CD14-positive monocyte (primary cell): ENCODE measurements around the gene GRM8. TPM values are rescaled to one million over a fixed set of nuclear protein-coding genes. Genes with fewer than 3 reads are reported as not detected.

ENCODE experiments used
- DNase-seq, 3 donors: peaks; one replicate each; pipeline ENCODE4 v3.0.0-alpha.2; 2011 to 2022
- H2AFZ ChIP-seq: 2 replicates; pipeline ENCODE4 v1.6.0; 2012; ENCODE audit warnings: mild to moderate bottlenecking, low read depth, low read length, inconsistent platforms; ENCODE audit not compliant: insufficient read depth, poor library complexity, severe bottlenecking
- H3K27ac ChIP-seq, 2 donors: 1 replicate in 1 of 2; 2 replicates in 1 of 2; pipeline ENCODE4 v1.5.1; 2012 to 2013; ENCODE audit warnings: low read length in 2 of 2, control low read depth in 1 of 2, inconsistent platforms in 1 of 2, low read depth in 1 of 2, mild to moderate bottlenecking in 1 of 2
- H3K27me3 ChIP-seq, 2 donors: one replicate each; pipeline versions ENCODE4 v1.6.0 to v1.6.1; 2011 to 2013; ENCODE audit warnings: low read length in 2 of 2; ENCODE audit not compliant: control insufficient read depth in 2 of 2, insufficient read depth in 2 of 2
- H3K36me3 ChIP-seq, 2 donors: replicated peaks in 1 of 2; 1 replicate in 1 of 2; 2 replicates in 1 of 2; pipeline versions ENCODE4 v1.5.1 to v1.6.1; 2012 to 2013; ENCODE audit warnings: low read length in 2 of 2, control low read depth in 1 of 2, inconsistent platforms in 1 of 2, mild to moderate bottlenecking in 1 of 2; ENCODE audit not compliant: insufficient read depth in 2 of 2, control insufficient read depth in 1 of 2
- H3K4me1 ChIP-seq, 2 donors: 1 replicate in 1 of 2; 2 replicates in 1 of 2; pipeline versions ENCODE4 v1.5.1 to v1.6.1; 2012 to 2013; ENCODE audit warnings: low read length in 2 of 2, control low read depth in 1 of 2, inconsistent platforms in 1 of 2, mild to moderate bottlenecking in 1 of 2, moderate library complexity in 1 of 2; ENCODE audit not compliant: insufficient read depth in 2 of 2, control insufficient read depth in 1 of 2
- H3K4me2 ChIP-seq: replicated peaks from 2 replicates; pipeline ENCODE3; 2012; ENCODE audit warnings: low read length, moderate library complexity, mild to moderate bottlenecking; ENCODE audit not compliant: poor library complexity, severe bottlenecking; ENCODE audit errors: extremely low read depth
- H3K4me3 ChIP-seq, 3 experiments: fragments of 200-600 bp in 1 of 3; sonication (generic) in 1 of 3; replicated peaks in 1 of 3; 1 replicate in 2 of 3; 2 replicates in 1 of 3; pipeline ENCODE4 v1.5.1; 2011 to 2013; ENCODE audit warnings: low read length in 3 of 3, mild to moderate bottlenecking in 3 of 3, control low read depth in 2 of 3, low read depth in 2 of 3, inconsistent platforms in 1 of 3, moderate library complexity in 1 of 3
- H3K79me2 ChIP-seq: 2 replicates; pipeline ENCODE4 v1.6.0; 2012; ENCODE audit warnings: mild to moderate bottlenecking, control low read depth, inconsistent platforms, low read length, moderate library complexity; ENCODE audit not compliant: insufficient read depth
- H3K9ac ChIP-seq: 2 replicates; pipeline ENCODE4 v1.6.0; 2017; ENCODE audit warnings: low read length, mild to moderate bottlenecking; ENCODE audit not compliant: insufficient read depth, poor library complexity, severe bottlenecking
- H3K9me3 ChIP-seq, 2 donors: replicated peaks in 1 of 2; 1 replicate in 1 of 2; 2 replicates in 1 of 2; pipeline versions ENCODE4 v1.5.1 to v1.6.1; 2012 to 2013; ENCODE audit warnings: low read length in 2 of 2, control low read depth in 1 of 2; ENCODE audit not compliant: control insufficient read depth in 1 of 2, insufficient read depth in 1 of 2
- H4K20me1 ChIP-seq: 2 replicates; pipeline ENCODE4 v1.6.0; 2012; ENCODE audit warnings: mild to moderate bottlenecking, low read length, control low read depth, moderate library complexity; ENCODE audit not compliant: insufficient read depth
- H3K27ac Mint-ChIP-seq, 7 donors: one replicate each; pipeline ENCODE4 v1.8.0; 2020; ENCODE audit warnings: mild to moderate bottlenecking in 7 of 7, mixed read lengths in 7 of 7, moderate library complexity in 6 of 7, inconsistent platforms in 2 of 7
- H3K27me3 Mint-ChIP-seq, 3 donors: one replicate each; pipeline ENCODE4 v1.8.0; 2021 to 2022; ENCODE audit warnings: low read depth in 3 of 3, mild to moderate bottlenecking in 3 of 3, mixed read lengths in 3 of 3, moderate library complexity in 3 of 3, inconsistent platforms in 1 of 3
- H3K36me3 Mint-ChIP-seq, 2 donors: one replicate each; pipeline ENCODE4 v1.8.0; 2020; ENCODE audit warnings: mixed read lengths in 2 of 2, inconsistent platforms in 1 of 2, mild to moderate bottlenecking in 1 of 2
- H3K4me1 Mint-ChIP-seq: one replicate; pipeline ENCODE4 v1.8.0; 2020; ENCODE audit warnings: mild to moderate bottlenecking, mixed read lengths
- H3K4me3 Mint-ChIP-seq, 2 donors: one replicate each; pipeline ENCODE4 v1.8.0; 2020; ENCODE audit warnings: mild to moderate bottlenecking in 2 of 2, mixed read lengths in 2 of 2, moderate library complexity in 1 of 2
- H3K9me3 Mint-ChIP-seq, 7 donors: one replicate each; pipeline ENCODE4 v1.8.0; 2020 to 2022; ENCODE audit warnings: mixed read lengths in 7 of 7, mild to moderate bottlenecking in 6 of 7, moderate library complexity in 6 of 7, inconsistent platforms in 2 of 7
- WGBS: methylation state at CpG from one replicate; pipeline ENCODE4 v1.1.5; 2013; ENCODE audit warnings: missing lambda C conversion rate; ENCODE audit not compliant: insufficient coverage; 5-methylcytosine and 5-hydroxymethylcytosine counted together
- intact Hi-C, 2 donors: fragments of 100-400 bp; cut with micrococcal nuclease; formaldehyde crosslinking; loops; one replicate each; pipeline versions ENCODE4 v1.15.0 to v1.15.1; 2023
- polyA plus RNA-seq, 3 donors: library from polyadenylated mRNA; depleted of rRNA in 1 of 3; unstranded in 2 of 3; stranded (reverse) in 1 of 3; fragments of 300-500 nt in 2 of 3; fragments of >200 nt in 1 of 3; fragmentation: Illumina TruSeq in 2 of 3; gene quantifications; 1 replicate in 2 of 3; 2 replicates in 1 of 3; pipeline ENCODE4 v1.2.3, GENCODE V29; 2012 to 2021
- TF ChIP-seq, protein P1 (sequence below): fragments of 200-600 bp; IDR thresholded peaks from one replicate; pipeline ENCODE4 v1.8.0; 2022; ENCODE audit warnings: antibody characterized with exemption, mild to moderate bottlenecking

The GRM8 gene
- polyA plus RNA-seq, 3 donors, result not detected

DNA sequence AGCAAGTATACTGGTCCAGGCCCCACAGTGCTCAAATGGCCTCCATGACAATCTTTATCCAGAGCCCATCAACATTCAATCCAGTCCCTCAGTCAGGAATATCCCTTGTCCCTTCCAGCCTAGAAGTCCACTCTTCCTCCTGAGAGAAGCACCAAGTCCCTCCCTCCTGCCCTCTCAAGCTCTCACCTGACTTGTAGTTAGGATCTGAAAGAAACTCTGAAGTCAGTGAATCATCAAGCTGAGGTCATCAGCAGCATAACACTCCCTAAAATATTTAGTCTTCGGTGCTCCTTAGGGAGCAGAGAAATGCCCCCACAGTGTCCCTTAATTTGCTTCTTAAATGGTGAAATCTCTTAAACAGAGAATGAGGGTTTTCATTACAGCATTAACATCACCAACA, 31.0 kb downstream of the GRM8 start:
- H3K4me3 Mint-ChIP-seq, result no peak overlapping the region
- H3K36me3 ChIP-seq, result no peaks in the 10 kb centered on the region
- no peak overlapping the region for H2AFZ ChIP-seq
- H3K4me1 ChIP-seq, result no peaks in the 10 kb centered on the region
- H3K9me3 ChIP-seq, result no peaks in the 10 kb centered on the region
- no peak overlapping the region for H3K27ac Mint-ChIP-seq
- no peaks in the 10 kb centered on the region for H3K79me2 ChIP-seq
- intact Hi-C loops, result no loop called here
- H4K20me1 ChIP-seq, result no peaks in the 10 kb centered on the region
- H3K9me3 Mint-ChIP-seq, result peaks cover 0 to 6% (median 0%) of the 10 kb centered on the region in 7 donors
- no peak overlapping the region for H3K4me2 ChIP-seq
- no peaks in the 10 kb centered on the region for H3K36me3 Mint-ChIP-seq
- peaks cover 0 to 4% of the 10 kb centered on the region in 2 donors for H3K27me3 ChIP-seq
- no peak overlapping the region for H3K9ac ChIP-seq
- peaks cover 0 to 10% (median 3%) of the 10 kb centered on the region in 3 donors for H3K27me3 Mint-ChIP-seq
- H3K4me1 Mint-ChIP-seq, result no peaks in the 10 kb centered on the region
- WGBS, result 100% methylated on average over 1 of the region's 1 CpG
- H3K27ac ChIP-seq, result no peak overlapping the region
- H3K4me3 ChIP-seq, result no peak overlapping the region
- TF ChIP-seq, protein P1, sequence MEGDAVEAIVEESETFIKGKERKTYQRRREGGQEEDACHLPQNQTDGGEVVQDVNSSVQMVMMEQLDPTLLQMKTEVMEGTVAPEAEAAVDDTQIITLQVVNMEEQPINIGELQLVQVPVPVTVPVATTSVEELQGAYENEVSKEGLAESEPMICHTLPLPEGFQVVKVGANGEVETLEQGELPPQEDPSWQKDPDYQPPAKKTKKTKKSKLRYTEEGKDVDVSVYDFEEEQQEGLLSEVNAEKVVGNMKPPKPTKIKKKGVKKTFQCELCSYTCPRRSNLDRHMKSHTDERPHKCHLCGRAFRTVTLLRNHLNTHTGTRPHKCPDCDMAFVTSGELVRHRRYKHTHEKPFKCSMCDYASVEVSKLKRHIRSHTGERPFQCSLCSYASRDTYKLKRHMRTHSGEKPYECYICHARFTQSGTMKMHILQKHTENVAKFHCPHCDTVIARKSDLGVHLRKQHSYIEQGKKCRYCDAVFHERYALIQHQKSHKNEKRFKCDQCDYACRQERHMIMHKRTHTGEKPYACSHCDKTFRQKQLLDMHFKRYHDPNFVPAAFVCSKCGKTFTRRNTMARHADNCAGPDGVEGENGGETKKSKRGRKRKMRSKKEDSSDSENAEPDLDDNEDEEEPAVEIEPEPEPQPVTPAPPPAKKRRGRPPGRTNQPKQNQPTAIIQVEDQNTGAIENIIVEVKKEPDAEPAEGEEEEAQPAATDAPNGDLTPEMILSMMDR, result no peak
- no peak for DNase-seq

DNA sequence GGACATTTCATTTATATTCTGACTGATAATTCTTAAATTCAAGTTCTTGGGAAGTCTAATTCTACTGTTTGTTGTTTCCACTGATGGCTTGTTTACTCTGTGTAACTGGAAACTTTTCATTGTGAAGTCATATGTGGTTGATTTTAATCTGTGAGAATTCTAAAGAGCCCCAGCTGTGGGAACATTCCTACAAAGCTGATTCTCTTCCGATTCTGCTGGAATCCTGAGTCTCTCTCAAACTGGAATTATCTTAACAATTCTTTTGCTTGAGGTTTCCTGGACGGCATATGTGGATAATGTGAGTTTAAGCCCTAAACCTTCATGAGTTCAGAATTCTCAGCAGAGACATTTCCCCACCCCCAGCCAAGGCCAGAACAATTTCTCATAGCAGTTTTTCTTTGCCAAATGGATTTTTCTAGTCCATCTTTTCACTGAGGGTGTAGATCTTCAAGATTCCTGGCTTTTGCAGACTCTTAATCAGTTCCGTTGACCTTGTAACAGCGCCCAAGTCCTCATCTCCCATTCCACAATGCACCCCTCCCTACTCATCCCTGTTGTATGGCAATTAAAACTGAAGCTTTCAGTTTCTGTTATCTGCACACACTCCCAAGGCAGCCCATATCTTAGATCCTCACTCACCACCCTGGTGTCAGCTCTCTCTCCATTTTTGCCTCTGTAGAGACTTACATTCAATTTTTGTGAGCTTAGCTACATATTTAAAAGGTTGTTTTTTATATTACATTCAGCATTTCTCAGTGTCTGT, 37.6 kb downstream of the GRM8 start:
- no peak overlapping the region for H3K9ac ChIP-seq
- WGBS, result 76% methylated on average over 3 of the region's 4 CpGs
- H3K27ac Mint-ChIP-seq, result no peak overlapping the region
- H3K27me3 ChIP-seq, result no peaks in the 10 kb centered on the region
- no peak overlapping the region for H3K27ac ChIP-seq
- no peak overlapping the region for H3K4me3 Mint-ChIP-seq
- intact Hi-C loops, result no loop called here
- H3K36me3 Mint-ChIP-seq, result no peaks in the 10 kb centered on the region
- no peaks in the 10 kb centered on the region for H3K36me3 ChIP-seq
- no peaks in the 10 kb centered on the region for H4K20me1 ChIP-seq
- no peak overlapping the region for H3K4me3 ChIP-seq
- no peak overlapping the region for H2AFZ ChIP-seq
- TF ChIP-seq, protein P1, result no peak
- H3K27me3 Mint-ChIP-seq, result peaks cover 0 to 1% (median 0%) of the 10 kb centered on the region in 3 donors
- no peaks in the 10 kb centered on the region for H3K79me2 ChIP-seq
- H3K4me2 ChIP-seq, result no peak overlapping the region
- no peaks in the 10 kb centered on the region for H3K4me1 Mint-ChIP-seq
- H3K9me3 Mint-ChIP-seq, result peaks cover 0 to 4% (median 0%) of the 10 kb centered on the region in 7 donors
- no peaks in the 10 kb centered on the region for H3K4me1 ChIP-seq
- no peak for DNase-seq
- H3K9me3 ChIP-seq, result no peaks in the 10 kb centered on the region
